HCT116 (cell line): ENCODE data around the gene STAG3. TPM values are rescaled to one million over a fixed set of nuclear protein-coding genes. Genes with fewer than 3 reads are reported as not detected.
"Not testable (repeated sequence)": the region's sequence is repeated elsewhere in the genome, so short reads cannot be mapped to it uniquely, and the experiment has no call there.

Source experiments
- ATAC-seq: fragments of 200-7000 bp; cut with Tn5 transposase; 2 replicates; pipeline ENCODE4 v1.9.1; 2020; ENCODE audit warnings: mild to moderate bottlenecking, moderate library complexity
- BruUV-seq: library from RNA; stranded (reverse); fragments of 400-500 nt; replicated peaks from 2 replicates; lab custom pipeline; 2021; lab: Mats Ljungman, UMichigan
- CTCF ChIA-PET: fragments of 300-600 bp; sonication (Branson Sonifier 250); formaldehyde crosslinking; loops from one replicate; lab custom pipeline; 2021; ENCODE audit warnings: antibody characterized with exemption; lab: Charles Lee
- POLR2A ChIA-PET: fragments of 300-600, 350-600 bp; sonication (Branson Sonifier 250); formaldehyde crosslinking; loops from one replicate; lab custom pipeline; 2021; ENCODE audit warnings: antibody characterized with exemption; lab: Charles Lee
- RAD21 ChIA-PET, 2 experiments: fragments of 300-600 bp; sonication (Branson Sonifier 250); formaldehyde crosslinking; loops; one replicate each; lab custom pipeline; 2023; ENCODE audit warnings: low total read pairs in 2 of 2; ENCODE audit not compliant: uncharacterized antibody in 2 of 2, unreplicated experiment in 2 of 2, low non-redundant PET in 1 of 2; lab: Charles Lee
- DNase-seq: peaks from one replicate; pipeline ENCODE4 v3.0.0-alpha.2; 2010; ENCODE audit warnings: low read depth, low spot score
- H2AFZ ChIP-seq: fragments of 200-600 bp; shearing (Covaris generic), sonication (generic); 2 replicates; pipeline ENCODE4 v1.6.1; 2017; ENCODE audit warnings: low read depth, mixed run types, mixed read lengths, antibody characterized with exemption, low read length; ENCODE audit not compliant: poor library complexity, severe bottlenecking
- H3K27ac ChIP-seq: 2 replicates; pipeline ENCODE4 v1.5.1; 2012; ENCODE audit warnings: low read depth, low read length
- H3K27me3 ChIP-seq: fragments of 200-600 bp; sonication (generic); 2 replicates; pipeline ENCODE4 v1.6.1; 2016; ENCODE audit warnings: mixed run types, low read length, mixed read lengths; ENCODE audit not compliant: insufficient read depth
- H3K36me3 ChIP-seq, 2 experiments: fragments of 200-500 bp in 1 of 2; fragments of 200-600 bp in 1 of 2; sonication (Bioruptor generic) in 1 of 2; sonication (generic) in 1 of 2; 2 replicates each; pipeline versions ENCODE4 v1.5.1 to v1.6.1; 2014 to 2016; ENCODE audit warnings: low read length in 2 of 2, inconsistent platforms in 1 of 2, mixed read lengths in 1 of 2, mixed run types in 1 of 2; ENCODE audit not compliant: insufficient read depth in 2 of 2, control insufficient read depth in 1 of 2
- H3K4me1 ChIP-seq, 2 experiments: fragments of 200-600 bp in 1 of 2; sonication (generic) in 1 of 2; 2 replicates each; pipeline versions ENCODE4 v1.5.1 to v1.6.1; 2012 to 2017; ENCODE audit warnings: low read length in 2 of 2, inconsistent platforms in 1 of 2, mild to moderate bottlenecking in 1 of 2, mixed read lengths in 1 of 2, mixed run types in 1 of 2, moderate library complexity in 1 of 2; ENCODE audit not compliant: insufficient read depth in 2 of 2, control insufficient read depth in 1 of 2
- H3K4me2 ChIP-seq: fragments of 200-600 bp; sonication (generic); 2 replicates; pipeline ENCODE4 v1.6.1; 2017; ENCODE audit warnings: mixed run types, low read length, mixed read lengths
- H3K4me3 ChIP-seq, 2 experiments: fragments of 200-600 bp in 1 of 2; sonication (generic) in 1 of 2; replicated peaks in 1 of 2; 2 replicates each; pipeline ENCODE4 v1.5.1; 2011 to 2016; ENCODE audit warnings: low read length in 2 of 2, control low read depth in 1 of 2, low read depth in 1 of 2, mild to moderate bottlenecking in 1 of 2, mixed read lengths in 1 of 2, mixed run types in 1 of 2
- H3K79me2 ChIP-seq: fragments of 200-600 bp; sonication (generic); 2 replicates; pipeline ENCODE4 v1.6.1; 2017; ENCODE audit warnings: mild to moderate bottlenecking, mixed run types, low read length, moderate library complexity, mixed read lengths; ENCODE audit not compliant: insufficient read depth
- H3K9ac ChIP-seq: fragments of 200-600 bp; sonication (generic); 2 replicates; pipeline ENCODE4 v1.6.1; 2016; ENCODE audit warnings: low read length, mixed read lengths
- H3K9me2 ChIP-seq: fragments of 200-600 bp; sonication (generic), shearing (Covaris generic); 2 replicates; pipeline ENCODE4 v1.6.1; 2017; ENCODE audit warnings: mixed run types, mild to moderate bottlenecking, moderate library complexity; ENCODE audit not compliant: insufficient read depth
- H3K9me3 ChIP-seq, 2 experiments: fragments of 200-500 bp in 1 of 2; fragments of 200-600 bp in 1 of 2; sonication (Bioruptor generic) in 1 of 2; sonication (generic) in 1 of 2; 2 replicates each; pipeline ENCODE4 v1.6.1; 2014 to 2017; ENCODE audit warnings: low read length in 2 of 2, mixed read lengths in 2 of 2, inconsistent platforms in 1 of 2, low read depth in 1 of 2, mild to moderate bottlenecking in 1 of 2, mixed run types in 1 of 2, moderate library complexity in 1 of 2; ENCODE audit not compliant: control insufficient read depth in 1 of 2, insufficient read depth in 1 of 2
- H4K20me1 ChIP-seq: fragments of 200-600 bp; sonication (generic), shearing (Covaris generic); 2 replicates; pipeline ENCODE4 v1.6.1; 2017; ENCODE audit warnings: mixed run types, mild to moderate bottlenecking, moderate library complexity; ENCODE audit not compliant: insufficient read depth
- ELF1 ChIP-seq: IDR thresholded peaks from 2 replicates; pipeline ENCODE4 v1.6.1; 2012; ENCODE audit warnings: low read depth, borderline replicate concordance
- EZH2 ChIP-seq: fragments of 200-600 bp; sonication (generic); IDR thresholded peaks from 2 replicates; pipeline ENCODE4 v1.6.1; 2017; ENCODE audit warnings: antibody characterized with exemption, mixed run types
- FOSL1 ChIP-seq: IDR thresholded peaks from 2 replicates; pipeline ENCODE4 v1.6.1; 2012; ENCODE audit warnings: low read depth
- POLR2AphosphoS5 ChIP-seq: IDR thresholded peaks from 2 replicates; pipeline ENCODE4 v1.6.1; 2011; ENCODE audit warnings: mild to moderate bottlenecking, low read depth, low read length, moderate library complexity
- REST ChIP-seq: IDR thresholded peaks from 2 replicates; pipeline ENCODE4 v1.6.1; 2012; ENCODE audit warnings: low read depth
- SIN3A ChIP-seq: IDR thresholded peaks from 2 replicates; pipeline ENCODE4 v1.6.1; 2012; ENCODE audit warnings: low read depth
- SP1 ChIP-seq: IDR thresholded peaks from 2 replicates; pipeline ENCODE4 v1.6.1; 2012; ENCODE audit warnings: low read depth
- TCF7L2 ChIP-seq: IDR thresholded peaks from 2 replicates; pipeline ENCODE4 v1.7.0; 2011; ENCODE audit warnings: borderline replicate concordance, inconsistent platforms; ENCODE audit not compliant: insufficient read depth, insufficient read length; ENCODE audit errors: extremely low read depth
- intact Hi-C: fragments of 100-400 bp; cut with micrococcal nuclease; formaldehyde crosslinking; loops from 2 replicates; pipeline ENCODE4 v1.10.0; 2022
- total RNA-seq: library from RNA; stranded (reverse); gene quantifications from one replicate; pipeline ENCODE4 v1.2.1, GENCODE V29; 2021; ENCODE audit not compliant: unreplicated experiment

STAG3 gene
- total RNA-seq, 1 experiment from 2014 or later: 1.2 TPM

- CTCF ChIA-PET, H2AFZ ChIP-seq, intact Hi-C loops, H3K27me3 ChIP-seq, H3K9me3 ChIP-seq, POLR2A ChIA-PET, DNase-seq, H3K4me3 ChIP-seq, H3K9me2 ChIP-seq, H3K9ac ChIP-seq, RAD21 ChIA-PET, H4K20me1 ChIP-seq, ATAC-seq, H3K27ac ChIP-seq, H3K4me2 ChIP-seq, BruUV-seq, H3K36me3 ChIP-seq: not testable (repeated sequence)
- peaks cover 9 to 21% of the 10 kb centered on the region in 2 experiments for H3K4me1 ChIP-seq
- H3K79me2 ChIP-seq: peaks cover 16% of the 10 kb centered on the region
Measured at GRCh38 chr7:100146350-100146749, 31.4 kb upstream of the STAG3 start.

- no TSS peak for BruUV-seq
- Histone ChIP-seq H3K79me2 (peaks cover 23% of the 10 kb centered on the region), H3K4me3 (no peak overlapping the region), H3K9ac (no peak overlapping the region), H3K27me3 (no peaks in the 10 kb centered on the region), H3K4me2 (no peak overlapping the region), H3K4me1 (peaks cover 9 to 21% of the 10 kb centered on the region in 2 experiments)
- DNase-seq: no peak
- CTCF ChIA-PET: no interaction called here
- RAD21 ChIA-PET: no interaction called here
- no peak for ATAC-seq
- POLR2A ChIA-PET: interaction anchor here (0.6 kb wide), 1 partner anchor 45 kb away, joined by 3 read pairs; no protein-coding TSS in a partner anchor
- intact Hi-C loops: no loop called here
- TF ChIP-seq TCF7L2 (no peak), POLR2AphosphoS5 (no peak), FOSL1 (no peak), EZH2 (no peak), REST (no peak), SP1 (no peak), ELF1 (no peak), SIN3A (no peak)
- TF ChIP-seq, all 23 proteins: peak for 0
- H3K27ac ChIP-seq: no peak overlapping the region
- no peaks in the 10 kb centered on the region for H3K9me3 ChIP-seq
- no peak overlapping the region for H2AFZ ChIP-seq
- H3K36me3 ChIP-seq: no peaks in the 10 kb centered on the region; a peak in 1 of 4 replicates
- H4K20me1 ChIP-seq: no peaks in the 10 kb centered on the region
- no peaks in the 10 kb centered on the region for H3K9me2 ChIP-seq
Measured at GRCh38 chr7:100147278-100147677, 30.4 kb upstream of the STAG3 start.
